Stimulated activated CD8-positive, alpha-beta memory T cell treated with anti-CD3 and anti-CD28 coated beads, Interleukin-2, amount 100 ng/mL, for 48 hours (primary cell): ENCODE measurements around the gene BMP7.

Experiments
- DNase-seq, 2 donors: peaks; one replicate each; pipeline ENCODE4 v3.0.0-alpha.2; 2020; ENCODE audit warnings: low read depth in 2 of 2

BMP7 gene

DNA sequence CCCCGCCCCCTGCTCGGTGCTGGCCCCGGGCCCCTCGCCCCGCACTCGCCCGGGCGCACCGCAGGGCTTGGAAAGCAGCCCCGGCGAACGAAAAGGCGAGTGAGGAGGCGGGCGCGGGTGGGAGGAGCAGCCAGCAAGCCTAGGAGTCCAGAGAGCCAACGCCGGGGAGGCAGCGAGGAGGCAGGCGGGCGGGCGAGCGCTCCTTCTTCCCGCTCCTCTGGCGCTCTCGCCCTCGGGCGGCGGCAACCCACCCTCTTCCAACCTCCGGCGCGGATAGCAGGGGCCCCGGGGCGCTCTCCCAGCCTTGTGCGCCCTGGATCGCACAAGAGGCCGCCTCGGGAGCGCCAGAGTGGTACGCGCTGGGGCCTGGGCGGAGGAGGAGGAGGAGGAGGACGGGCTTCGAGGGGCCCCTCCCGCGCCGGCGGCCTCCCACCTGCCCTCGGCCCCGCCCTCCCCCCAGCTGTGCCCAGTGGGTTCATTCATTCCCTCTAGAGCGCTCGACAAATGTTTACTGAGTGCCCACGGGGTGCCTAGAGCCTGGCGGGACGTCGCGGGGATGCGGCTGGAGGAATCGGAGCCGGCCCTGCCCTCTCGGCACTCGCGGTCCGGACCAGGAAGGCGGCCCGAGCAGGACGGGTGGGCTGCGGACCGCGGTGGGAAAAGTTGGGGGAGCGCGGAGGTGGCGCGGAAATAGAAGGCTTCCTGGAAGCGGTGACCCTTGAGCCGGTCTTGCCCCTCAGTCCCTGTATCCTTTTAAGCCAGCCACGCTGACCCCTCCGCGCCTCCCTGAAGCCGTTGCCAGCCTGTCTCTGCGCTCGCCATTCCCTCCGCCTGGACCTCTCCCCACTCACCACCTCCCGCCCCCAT is at the start of gene BMP7:
BMP7 (minus strand) TSS at position 351 of the 867 bp plus-strand sequence. CDS start 519 bp downstream, outside the sequence.
- DNase-seq: no peak

DNA sequence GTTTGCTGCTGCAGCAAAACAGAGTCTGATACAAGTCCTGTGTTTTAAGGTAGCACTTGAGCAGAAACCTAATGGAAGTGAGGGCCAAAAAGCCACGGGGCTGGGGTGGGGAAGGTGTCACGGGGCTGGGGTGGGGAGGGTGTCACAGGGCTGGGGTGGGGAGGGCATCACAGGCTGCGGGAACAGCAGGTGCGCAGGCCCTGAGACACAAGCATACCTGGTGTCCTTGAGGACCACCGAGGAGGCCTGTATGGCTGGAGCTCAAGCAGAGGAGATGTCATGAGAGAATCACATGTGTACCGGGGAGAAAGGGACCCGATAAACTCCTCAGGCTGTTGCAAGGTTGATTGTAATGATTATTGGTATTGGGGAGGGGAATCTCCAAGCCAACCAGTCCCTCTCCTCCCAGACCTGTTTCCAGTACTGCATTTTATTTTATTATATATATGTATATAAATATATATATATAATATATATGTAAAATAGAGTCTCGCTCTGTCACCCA is 49.6 kb upstream of the BMP7 start:
- no peak for DNase-seq

DNA sequence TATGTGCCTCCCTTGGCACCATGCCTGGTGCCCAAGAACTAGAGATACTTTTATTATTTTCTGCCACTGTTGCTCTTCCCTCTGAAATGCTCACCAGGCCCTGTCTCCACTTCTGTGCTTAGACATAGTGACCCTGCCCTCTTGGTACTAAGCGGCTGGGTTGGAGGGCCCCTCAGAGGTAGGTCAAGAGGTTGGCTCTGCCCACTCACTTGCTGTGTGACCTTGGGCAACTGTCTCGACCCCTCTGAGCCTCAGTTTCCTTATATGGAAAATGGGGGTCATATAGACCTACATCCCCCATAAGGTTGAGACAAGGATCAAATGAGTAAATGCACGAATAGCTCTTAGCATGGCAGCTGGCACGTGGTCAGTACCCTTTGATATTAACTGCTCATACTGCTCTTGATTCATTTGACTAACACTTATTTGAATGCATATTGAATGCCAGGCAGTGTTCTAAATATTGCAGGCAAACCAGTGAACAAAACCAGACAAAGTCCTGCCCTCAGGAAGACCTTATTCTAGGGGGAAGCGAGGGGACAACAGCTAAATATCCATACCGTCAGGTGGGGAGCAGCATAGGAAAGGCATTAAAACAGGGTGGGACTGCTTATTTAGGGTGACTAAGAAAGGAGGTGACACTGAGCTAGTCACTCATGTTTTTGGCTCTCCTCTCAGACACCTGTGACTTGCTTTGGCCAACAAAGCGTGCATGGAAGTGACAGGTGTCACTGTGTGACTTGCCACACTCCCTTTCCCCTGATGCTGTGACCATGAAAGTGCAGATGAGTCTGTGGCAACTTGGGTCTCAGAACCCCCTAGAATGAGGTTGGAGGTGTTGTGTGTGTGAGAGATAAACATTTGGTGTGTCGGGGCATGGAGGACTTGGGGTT is 48.9 kb upstream of the BMP7 start:
- no peak for DNase-seq

DNA sequence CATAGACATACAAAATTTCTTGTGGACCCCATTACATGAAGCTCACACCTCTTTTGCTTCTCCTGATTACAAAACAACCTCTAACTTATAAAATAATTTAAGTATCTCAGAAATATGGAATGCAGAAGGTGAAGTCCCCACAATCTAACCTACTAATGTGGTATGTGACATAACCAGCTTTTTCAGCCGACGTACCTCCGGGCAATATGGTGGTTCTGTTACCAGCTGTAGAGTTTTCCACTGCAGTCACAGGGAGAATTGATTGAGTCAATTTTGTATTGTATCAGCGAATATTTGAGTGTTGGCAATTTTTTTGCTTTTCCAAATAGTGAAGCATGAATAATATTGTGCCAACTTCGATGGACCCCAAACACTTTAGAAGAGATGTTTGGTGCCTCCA is 47.5 kb upstream of the BMP7 start:
- no peak for DNase-seq

DNA sequence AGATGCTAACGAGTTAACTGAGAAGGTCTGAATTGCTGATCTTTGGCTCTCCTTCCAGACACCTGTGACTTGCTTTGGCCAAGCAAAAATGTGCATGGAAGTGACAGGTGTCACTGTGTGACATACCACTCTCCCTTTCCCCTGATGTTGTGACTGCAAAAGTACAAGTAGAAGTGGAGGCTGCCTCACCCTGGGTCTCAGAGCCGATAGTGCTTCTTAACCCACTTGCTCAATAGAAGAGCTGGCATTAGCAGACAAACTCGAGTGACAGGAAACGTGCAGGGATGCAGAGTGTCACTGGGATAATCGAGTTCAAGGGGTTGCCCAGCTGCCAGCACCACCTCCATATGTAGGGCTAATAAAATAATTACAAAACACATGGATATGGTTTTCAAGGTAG is 46.8 kb upstream of the BMP7 start:
- no peak for DNase-seq

DNA sequence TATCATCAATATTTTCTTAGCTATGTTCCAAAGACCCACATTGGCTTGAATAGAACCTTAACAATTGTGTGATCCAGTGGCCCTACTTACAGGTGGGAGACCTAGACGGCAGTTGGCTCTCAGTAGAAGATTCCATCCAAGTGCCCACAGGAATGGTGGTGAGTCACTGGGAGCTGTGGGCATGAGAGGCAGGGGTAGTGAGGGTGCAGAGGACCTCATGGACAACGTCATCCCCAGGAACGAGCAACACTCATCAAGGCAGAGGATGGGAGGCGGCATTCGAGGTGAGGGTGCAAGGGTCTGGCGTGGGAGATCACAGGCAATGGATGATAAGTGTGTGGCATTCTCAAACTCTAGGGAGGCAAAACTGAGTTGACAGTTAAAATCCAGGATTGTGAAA is 45.7 kb upstream of the BMP7 start:
- DNase-seq: no peak

DNA sequence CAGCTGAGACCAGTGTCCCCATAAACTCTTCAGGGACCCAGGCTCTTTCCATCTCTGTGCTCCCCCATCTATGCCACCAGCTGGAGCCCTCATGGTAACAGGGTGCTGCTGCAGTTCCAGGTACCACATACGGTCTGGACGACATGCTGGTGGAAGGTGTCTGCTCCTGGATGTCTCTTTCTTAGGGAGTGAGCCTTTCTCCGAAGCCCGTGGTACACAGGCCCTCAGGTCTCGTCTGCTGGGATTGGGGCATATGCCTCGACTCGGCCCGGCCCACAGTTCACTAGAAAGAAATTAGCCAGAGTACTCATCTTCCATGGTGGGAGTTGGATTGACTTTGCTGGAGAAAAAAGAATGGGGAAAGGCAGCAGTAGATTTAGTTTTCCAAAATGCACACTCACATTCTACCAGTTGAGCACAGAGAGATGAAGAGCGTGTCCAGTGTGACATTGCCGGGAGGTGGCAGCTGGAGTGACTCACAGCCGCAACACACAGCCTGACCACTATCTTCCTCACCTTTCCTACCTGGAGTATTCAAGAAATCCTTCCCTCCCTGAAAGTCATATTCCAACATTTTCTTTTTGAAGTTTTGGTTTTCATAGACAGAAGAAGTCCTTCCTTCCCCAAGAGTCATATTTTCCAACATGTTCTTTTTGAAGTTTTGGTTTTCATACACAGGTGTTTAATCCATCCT is 44.5 kb upstream of the BMP7 start:
- DNase-seq: no peak

DNA sequence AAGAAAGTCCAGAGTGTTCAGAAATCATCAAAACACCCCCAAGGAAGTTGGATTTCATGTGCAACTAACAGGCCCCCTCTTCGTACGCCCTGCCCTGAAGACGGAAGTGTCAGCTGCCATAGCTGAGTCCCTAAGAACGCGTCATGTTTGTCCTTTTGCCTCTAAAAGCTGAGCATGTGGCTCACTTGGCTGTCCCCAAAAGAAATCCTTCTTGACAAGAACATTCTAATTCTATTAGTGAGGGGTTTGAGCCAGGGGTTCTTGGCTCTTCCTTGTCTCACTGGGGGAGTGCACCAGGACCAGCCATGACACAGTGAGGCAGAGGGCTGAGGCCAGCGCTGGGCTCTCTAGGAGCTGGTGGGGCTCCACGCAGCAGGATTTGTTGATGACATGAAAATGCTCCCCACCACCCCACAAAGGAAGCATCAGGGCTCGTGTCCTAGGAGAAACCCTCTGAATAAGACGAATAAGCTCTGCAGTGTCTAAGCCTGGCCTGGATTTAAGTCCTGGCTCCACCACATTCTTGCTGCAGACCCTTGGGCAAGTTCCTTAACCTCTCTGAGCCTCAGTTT is 43.2 kb upstream of the BMP7 start:
- DNase-seq: no peak

DNA sequence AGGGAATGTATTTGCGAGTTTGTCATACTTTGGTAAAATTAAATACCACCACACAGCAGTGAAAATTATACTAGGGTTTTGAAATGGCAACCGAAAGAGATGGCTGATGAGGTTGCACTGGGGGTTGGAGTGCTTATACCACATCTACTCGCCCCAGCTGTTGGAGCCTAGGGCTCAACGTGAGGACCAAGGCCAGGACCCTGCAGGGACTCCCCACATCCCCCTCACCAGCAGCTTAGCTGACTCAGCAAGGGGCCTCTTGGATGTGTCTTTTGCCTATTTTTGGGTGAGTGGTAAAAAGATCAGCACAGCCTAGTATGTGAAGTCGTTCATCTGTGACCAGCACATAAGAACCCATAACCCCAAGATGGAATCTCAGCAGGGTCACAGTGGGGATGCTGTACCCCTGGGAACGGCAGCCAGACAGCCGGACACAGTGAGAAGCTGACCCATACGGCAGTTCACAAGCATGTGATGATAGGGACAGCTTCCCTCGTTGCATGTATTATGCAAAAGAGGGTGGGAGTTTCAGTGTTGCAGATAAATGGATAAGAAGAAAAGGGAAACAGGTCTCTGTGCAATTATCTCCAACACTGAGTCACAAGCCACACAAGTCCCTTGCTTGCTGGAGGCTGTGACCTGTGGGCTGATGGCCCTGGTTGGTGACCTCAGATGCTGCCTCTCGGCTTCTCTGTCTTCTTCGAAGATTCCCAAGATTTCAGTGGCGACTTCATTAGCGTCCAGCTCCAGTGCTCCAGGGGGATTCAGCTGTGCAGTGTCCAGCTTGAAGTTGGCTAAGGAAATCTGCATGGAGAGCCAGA is 42.2 kb upstream of the BMP7 start:
- no peak for DNase-seq

DNA sequence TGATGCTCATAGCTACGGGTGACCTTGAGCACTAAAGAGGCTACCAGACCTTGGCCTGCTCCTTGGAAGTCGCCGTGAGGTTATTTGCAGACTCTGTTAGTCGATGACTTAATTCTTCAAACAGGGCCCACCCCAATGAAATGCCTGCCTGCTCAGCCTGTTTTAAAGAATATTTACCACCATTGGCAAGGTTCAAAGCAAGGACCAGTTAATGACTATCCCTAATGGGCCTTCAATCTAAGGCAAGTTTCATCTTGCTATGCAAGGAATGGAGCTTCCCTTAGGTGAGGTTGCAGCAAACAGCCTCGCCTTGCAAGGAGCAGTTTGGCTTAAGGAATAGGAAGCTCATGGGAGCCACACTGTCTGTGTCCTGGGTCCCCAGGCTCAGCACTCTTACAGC is 40.3 kb upstream of the BMP7 start:
- no peak for DNase-seq

DNA sequence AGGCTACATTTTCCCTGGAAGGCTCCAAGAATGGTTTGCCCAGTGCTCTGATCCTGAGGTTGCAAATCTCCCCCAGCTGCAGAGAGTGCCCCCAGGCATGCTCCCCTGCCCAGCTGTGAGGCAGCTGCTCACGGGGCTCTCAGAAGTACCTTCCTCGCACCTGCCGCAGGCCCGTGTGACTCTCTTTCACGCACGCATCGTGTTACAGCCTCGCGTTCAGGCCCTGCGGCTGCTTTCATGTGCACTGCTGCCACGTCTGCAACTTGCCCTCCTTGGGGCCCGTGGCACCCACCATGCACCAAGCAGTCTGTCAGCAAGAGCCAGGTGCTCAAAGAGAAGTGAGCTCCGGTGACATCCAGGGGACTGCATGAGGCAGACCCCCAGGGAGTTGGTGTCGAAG is 34.6 kb upstream of the BMP7 start:
- DNase-seq: no peak

DNA sequence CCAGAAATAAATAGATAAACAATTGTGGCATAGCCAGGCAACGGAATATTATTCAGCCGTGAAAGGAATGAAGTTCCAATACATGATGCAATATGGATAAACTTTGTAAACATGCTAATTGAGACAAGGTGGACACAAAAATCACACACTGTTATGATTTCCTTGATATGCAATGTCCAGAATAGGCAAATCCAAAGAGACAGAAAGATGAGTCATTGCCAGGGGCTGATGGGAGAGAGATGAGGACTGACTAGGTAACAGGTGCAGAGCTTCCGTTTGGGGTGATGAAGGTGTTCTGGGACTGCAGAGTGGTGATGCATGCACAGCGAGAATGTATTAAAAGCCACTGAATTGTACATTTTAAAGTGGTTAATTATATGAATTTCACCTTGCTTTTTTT is 32.0 kb upstream of the BMP7 start:
- no peak for DNase-seq

DNA sequence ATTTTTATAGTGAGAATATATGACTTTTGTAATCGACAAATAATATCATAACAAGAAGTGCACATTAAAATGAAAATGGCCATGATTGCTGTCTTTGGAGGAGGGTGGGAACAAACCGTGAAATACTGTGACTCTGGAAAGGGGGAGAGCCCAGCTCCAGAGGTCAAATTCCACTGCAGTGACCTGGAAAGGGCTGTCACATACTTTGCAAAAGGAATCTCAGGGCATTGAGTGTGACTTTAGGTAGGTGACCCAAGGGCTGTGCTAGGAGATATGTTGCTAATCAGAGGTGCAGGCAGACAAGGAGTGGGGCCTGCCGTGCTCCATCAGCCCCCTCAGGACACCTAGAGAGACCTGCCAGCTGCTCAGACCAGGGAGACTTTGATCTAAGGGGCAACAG is 28.1 kb upstream of the BMP7 start:
- DNase-seq: no peak

DNA sequence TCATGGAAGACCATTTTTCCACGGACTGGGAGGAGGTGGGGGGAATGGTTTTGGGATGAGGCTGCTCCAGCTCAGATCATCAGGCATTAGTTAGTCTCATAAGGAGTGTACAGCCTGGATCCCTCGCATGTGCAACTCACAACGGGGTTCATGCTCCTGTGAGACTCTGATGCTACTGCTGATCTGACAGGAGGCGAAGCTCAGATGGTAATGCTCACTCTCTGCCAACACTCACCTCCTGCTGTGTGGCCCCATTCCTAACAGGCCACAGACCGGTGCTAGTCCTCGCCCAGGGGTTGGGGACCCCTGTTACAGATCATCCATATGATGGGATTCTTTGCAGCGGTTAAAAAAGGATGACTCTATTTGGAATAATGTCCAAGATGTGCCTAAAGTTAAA is 27.6 kb upstream of the BMP7 start:
- no peak for DNase-seq

DNA sequence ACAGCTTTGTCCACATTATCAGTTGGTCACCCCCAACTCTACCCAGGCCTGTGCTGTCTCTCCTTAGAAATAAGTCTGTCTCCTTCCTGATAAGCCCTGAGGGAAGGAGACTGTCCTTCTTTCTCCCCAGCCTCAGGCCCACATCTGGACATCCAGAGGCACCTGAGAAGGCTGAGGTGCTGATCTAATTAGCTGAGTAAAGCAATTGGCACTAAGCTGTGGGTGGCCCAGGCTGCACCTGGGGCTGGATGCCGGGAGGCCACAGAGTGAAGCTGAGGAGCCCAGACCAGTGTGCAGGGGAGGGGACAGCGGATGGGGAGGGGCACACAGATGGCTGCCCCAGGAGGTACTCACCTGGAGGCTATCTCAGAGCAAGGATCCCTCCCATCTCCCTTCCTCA is 26.2 kb upstream of the BMP7 start:
- no peak for DNase-seq

DNA sequence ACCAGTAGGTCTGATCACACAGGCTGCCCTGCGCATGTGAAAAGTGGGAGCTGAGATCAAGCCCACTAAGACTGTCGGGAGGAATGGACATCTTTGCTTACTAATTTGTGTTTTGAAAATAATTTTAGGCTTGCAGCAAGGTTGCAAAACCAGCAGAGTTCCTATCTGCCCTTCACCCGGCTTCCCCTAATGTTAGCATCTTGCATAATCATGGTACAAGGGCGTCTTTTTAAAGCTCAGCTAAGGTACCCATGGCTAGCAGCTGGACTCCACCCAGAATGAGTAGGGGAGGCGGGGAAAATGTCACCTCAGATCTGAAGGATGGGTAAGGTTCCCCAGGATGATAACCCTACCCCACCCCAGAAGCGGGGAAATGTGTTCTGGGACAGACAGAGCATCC is 25.3 kb upstream of the BMP7 start:
- no peak for DNase-seq

DNA sequence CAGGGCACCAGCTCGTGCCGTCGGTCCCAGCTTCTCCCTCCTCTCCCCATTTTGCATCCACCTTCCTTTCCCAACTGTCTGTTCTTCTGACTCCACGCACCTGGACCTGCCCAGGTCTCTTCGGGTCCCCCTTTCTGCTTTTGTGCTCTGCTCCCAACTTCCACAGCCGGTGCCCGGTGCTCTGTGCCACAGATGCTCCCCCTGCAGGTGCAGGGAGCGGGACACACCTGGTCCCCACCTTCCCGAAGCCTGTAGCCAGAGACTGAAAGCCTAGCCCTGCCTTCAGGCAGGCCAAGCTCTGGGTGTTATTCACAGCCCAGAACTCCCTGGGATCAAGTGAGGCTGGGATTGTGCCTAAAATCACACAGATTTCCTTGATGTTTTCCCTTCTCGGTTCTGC is 24.6 kb upstream of the BMP7 start:
- no peak for DNase-seq

DNA sequence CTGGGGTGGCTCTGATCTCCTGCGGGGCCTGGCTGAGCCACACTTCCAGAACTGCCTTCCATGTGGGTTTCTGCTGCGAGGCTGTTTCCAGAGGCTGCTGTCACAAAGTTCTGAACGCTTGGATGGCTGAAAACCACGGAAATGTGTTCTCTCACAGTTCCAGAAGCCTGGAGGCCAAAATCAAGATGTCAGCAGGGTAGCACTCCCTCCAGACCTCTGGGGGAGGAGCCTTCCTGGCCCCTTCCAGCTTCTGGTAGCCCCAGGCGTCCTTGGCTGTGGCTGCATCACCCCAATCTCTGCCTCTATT is 23.7 kb upstream of the BMP7 start:
- DNase-seq: no peak

DNA sequence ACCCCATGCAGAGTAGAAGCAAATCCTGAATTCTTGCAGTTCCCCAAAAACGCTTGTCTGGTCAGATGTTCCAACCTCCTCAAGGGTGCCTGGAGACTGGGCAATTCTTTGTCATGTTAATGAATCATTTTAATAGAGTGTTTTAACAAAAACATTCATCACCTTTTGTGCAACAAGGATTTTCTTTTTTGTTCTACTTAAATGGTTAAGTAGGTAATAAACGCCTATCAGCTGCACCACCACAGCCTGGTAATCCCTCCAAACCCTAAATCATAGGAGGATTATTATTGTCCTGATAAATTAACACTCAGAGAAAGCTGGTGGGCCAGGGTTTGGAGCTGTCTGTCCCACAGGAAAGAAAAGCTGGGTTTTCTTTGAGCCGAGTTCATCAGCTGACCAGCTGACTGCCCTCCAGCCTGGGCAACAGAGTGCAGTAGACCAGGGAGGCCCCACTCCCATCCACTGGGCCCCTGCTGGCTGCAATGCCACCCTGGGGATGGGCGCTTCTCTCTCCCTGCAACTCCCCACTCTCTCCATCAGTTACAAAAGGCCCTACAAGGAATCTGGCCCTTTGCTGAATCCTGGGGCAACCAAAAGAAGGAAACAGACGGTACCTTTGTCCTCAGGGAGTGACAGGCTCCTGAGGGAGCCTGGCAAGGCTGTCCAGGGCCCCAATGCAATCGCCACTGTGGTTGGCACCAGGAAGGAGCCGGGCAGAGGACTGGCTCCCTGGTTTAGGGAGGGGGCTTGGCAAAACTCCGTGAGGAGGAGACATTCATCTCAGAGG is 23.1 kb upstream of the BMP7 start:
- no peak for DNase-seq

DNA sequence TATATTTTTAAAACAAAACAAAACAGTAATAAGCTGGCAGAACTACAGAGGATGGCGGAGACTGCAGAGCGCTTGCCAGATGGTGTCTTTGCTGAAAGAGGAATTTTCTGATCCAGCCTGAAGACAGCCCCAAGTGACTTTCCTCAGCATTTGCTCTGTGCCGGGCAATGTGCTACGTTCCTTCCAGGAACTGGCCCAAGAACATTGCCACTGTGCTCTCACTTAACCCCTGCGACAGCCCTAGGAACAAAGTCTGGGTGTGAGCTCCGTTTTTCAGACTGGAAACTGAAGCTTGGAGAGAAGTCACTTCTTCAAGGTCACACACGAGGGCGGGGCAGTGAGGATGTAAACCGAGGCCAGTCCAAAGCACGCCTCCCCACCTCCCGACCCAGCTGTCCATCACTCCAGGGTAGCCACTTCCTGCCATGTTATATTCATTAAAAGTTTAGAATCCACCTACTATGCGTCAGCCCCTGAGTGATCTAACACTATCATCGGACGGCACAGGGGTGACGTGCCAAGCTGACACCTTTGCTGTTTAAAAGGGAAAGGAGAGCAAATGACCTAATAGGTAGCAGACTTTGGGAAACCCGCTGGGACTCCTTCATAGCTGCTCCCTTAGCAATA is 22.3 kb upstream of the BMP7 start:
- no peak for DNase-seq
